B cell (primary cell): Measurements from ENCODE around the gene MAPK8. TPM values are rescaled to one million over a fixed set of nuclear protein-coding genes. Genes with fewer than 3 reads are reported as not detected.

Source experiments
- ATAC-seq: fragments of 200-7000 bp; cut with Tn5 transposase; one replicate; pipeline ENCODE4 v1.10.0; 2021; ENCODE audit warnings: low read depth, mild to moderate bottlenecking, moderate number of reproducible peaks, moderate library complexity
- CTCF ChIA-PET: fragments of 350-600 bp; sonication (Branson Sonifier 250); formaldehyde crosslinking; loops from one replicate; lab custom pipeline; 2021; ENCODE audit warnings: antibody characterized with exemption, inconsistent platforms; lab: Charles Lee
- POLR2A ChIA-PET: fragments of 350-600 bp; sonication (Branson Sonifier 250); formaldehyde crosslinking; loops from one replicate; lab custom pipeline; 2021; ENCODE audit warnings: antibody characterized with exemption; lab: Charles Lee
- DNase-seq: peaks from one replicate; pipeline ENCODE4 v3.0.0; 2013
- H2AFZ ChIP-seq: 2 replicates; pipeline ENCODE4 v1.6.1; 2012; ENCODE audit warnings: mild to moderate bottlenecking, low read depth, low read length; ENCODE audit not compliant: insufficient read depth, poor library complexity, severe bottlenecking
- H3K27ac ChIP-seq, 2 donors: 1 replicate in 1 of 2; 2 replicates in 1 of 2; pipeline ENCODE4 v1.5.1; 2012 to 2013; ENCODE audit warnings: low read length in 2 of 2, mild to moderate bottlenecking in 2 of 2, moderate library complexity in 1 of 2
- H3K27me3 ChIP-seq, 4 experiments: fragments of 200-600 bp in 1 of 4; sonication (generic) in 1 of 4; replicated peaks in 1 of 4; 1 replicate in 2 of 4; 2 replicates in 2 of 4; pipeline versions ENCODE4 v1.6.1 to v1.7.0; 2013 to 2016; ENCODE audit warnings: low read length in 3 of 4, mild to moderate bottlenecking in 2 of 4, mixed read lengths in 1 of 4, moderate library complexity in 1 of 4; ENCODE audit not compliant: insufficient read depth in 4 of 4, control insufficient read depth in 3 of 4; ENCODE audit errors: control extremely low read depth in 1 of 4
- H3K36me3 ChIP-seq, 2 experiments: replicated peaks in 1 of 2; 1 replicate in 1 of 2; 2 replicates in 1 of 2; pipeline versions ENCODE4 v1.6.1 to v1.7.1; 2013; ENCODE audit warnings: low read length in 1 of 2; ENCODE audit not compliant: insufficient read depth in 2 of 2, control insufficient read depth in 1 of 2; ENCODE audit errors: control extremely low read depth in 1 of 2, extremely low read depth in 1 of 2
- H3K4me1 ChIP-seq, 2 donors: fragments of 200-600 bp in 1 of 2; sonication (generic) in 1 of 2; 1 replicate in 1 of 2; 2 replicates in 1 of 2; pipeline versions ENCODE4 v1.5.1 to v1.6.1; 2013 to 2017; ENCODE audit warnings: low read length in 2 of 2; ENCODE audit not compliant: control insufficient read depth in 2 of 2, insufficient read depth in 2 of 2
- H3K4me2 ChIP-seq: replicated peaks from 2 replicates; pipeline ENCODE3; 2012; ENCODE audit warnings: mild to moderate bottlenecking, low read depth, low read length; ENCODE audit not compliant: poor library complexity, severe bottlenecking
- H3K4me3 ChIP-seq, 5 experiments: fragments of 200-600 bp in 1 of 5; sonication (generic) in 1 of 5; 1 replicate in 3 of 5; 2 replicates in 2 of 5; pipeline versions ENCODE4 v1.5.1 to v1.7.0; 2011 to 2016; ENCODE audit warnings: low read length in 4 of 5, mild to moderate bottlenecking in 4 of 5, low read depth in 2 of 5, control low read depth in 1 of 5, moderate library complexity in 1 of 5; ENCODE audit not compliant: insufficient read depth in 1 of 5; ENCODE audit errors: control extremely low read depth in 1 of 5, extremely low read depth in 1 of 5
- H3K79me2 ChIP-seq: fragments of 200-600 bp; sonication (generic); one replicate; pipeline ENCODE4 v1.6.0; 2016; ENCODE audit warnings: low read length; ENCODE audit not compliant: control insufficient read depth, insufficient read depth
- H3K9ac ChIP-seq: fragments of 200-600 bp; sonication (generic); 2 replicates; pipeline ENCODE4 v1.6.1; 2017; ENCODE audit warnings: mild to moderate bottlenecking, low read length, moderate library complexity
- H3K9me3 ChIP-seq, 3 donors: one replicate each; pipeline versions ENCODE4 v1.6.1 to v1.7.1; 2013; ENCODE audit warnings: low read length in 2 of 3; ENCODE audit not compliant: control insufficient read depth in 2 of 3, insufficient read depth in 1 of 3; ENCODE audit errors: control extremely low read depth in 1 of 3
- H4K20me1 ChIP-seq: 2 replicates; pipeline ENCODE4 v1.6.0; 2012; ENCODE audit warnings: mild to moderate bottlenecking, low read length; ENCODE audit not compliant: insufficient read depth, control insufficient read depth, poor library complexity, severe bottlenecking
- H3K27ac Mint-ChIP-seq: one replicate; pipeline ENCODE4 v1.8.0; 2021; ENCODE audit warnings: mixed read lengths
- H3K27me3 Mint-ChIP-seq: one replicate; pipeline ENCODE4 v1.8.0; 2021; ENCODE audit warnings: mixed read lengths
- H3K4me1 Mint-ChIP-seq: one replicate; pipeline ENCODE4 v1.8.0; 2021; ENCODE audit warnings: mixed read lengths
- H3K4me3 Mint-ChIP-seq: one replicate; pipeline ENCODE4 v1.8.0; 2021; ENCODE audit warnings: mixed read lengths
- H3K9me3 Mint-ChIP-seq: one replicate; pipeline ENCODE4 v1.8.0; 2022; ENCODE audit warnings: mixed read lengths; ENCODE audit not compliant: insufficient read depth
- EZH2 ChIP-seq: IDR thresholded peaks from 2 replicates; pipeline ENCODE4 v1.6.1; 2012; ENCODE audit warnings: borderline replicate concordance, low read depth, mild to moderate bottlenecking, moderate library complexity, low read length; ENCODE audit not compliant: insufficient read depth, poor library complexity, severe bottlenecking
- WGBS: methylation state at CpG from one replicate; pipeline ENCODE4 v1.1.5; 2013; ENCODE audit warnings: missing lambda C conversion rate; ENCODE audit not compliant: insufficient coverage; 5-methylcytosine and 5-hydroxymethylcytosine counted together
- intact Hi-C: fragments of 100-400 bp; cut with micrococcal nuclease; formaldehyde crosslinking; loops from one replicate; pipeline ENCODE4 v1.10.0; 2022
- polyA plus RNA-seq: library from polyadenylated mRNA; depleted of rRNA; stranded (reverse); fragments of >200 nt; gene quantifications from 2 replicates; pipeline ENCODE4 v1.2.3, GENCODE V29; 2012
- total RNA-seq, 2 donors: library from RNA; stranded (reverse); fragments of 120-200 nt in 1 of 2; gene quantifications; 1 replicate in 1 of 2; 2 replicates in 1 of 2; pipeline versions ENCODE4 v1.2.3 to v1.2.4, GENCODE V29; 2013 to 2022
- TF ChIP-seq, protein P1 (sequence below): fragments of 200-600 bp; IDR thresholded peaks from one replicate; pipeline ENCODE4 v1.8.0; 2022; ENCODE audit warnings: antibody characterized with exemption, mild to moderate bottlenecking

Gene MAPK8
- total and polyA plus RNA-seq, 2 donors (not counting 1 experiment from before 2014, with no cell fraction given), result 13.7 to 40.0 TPM

DNA sequence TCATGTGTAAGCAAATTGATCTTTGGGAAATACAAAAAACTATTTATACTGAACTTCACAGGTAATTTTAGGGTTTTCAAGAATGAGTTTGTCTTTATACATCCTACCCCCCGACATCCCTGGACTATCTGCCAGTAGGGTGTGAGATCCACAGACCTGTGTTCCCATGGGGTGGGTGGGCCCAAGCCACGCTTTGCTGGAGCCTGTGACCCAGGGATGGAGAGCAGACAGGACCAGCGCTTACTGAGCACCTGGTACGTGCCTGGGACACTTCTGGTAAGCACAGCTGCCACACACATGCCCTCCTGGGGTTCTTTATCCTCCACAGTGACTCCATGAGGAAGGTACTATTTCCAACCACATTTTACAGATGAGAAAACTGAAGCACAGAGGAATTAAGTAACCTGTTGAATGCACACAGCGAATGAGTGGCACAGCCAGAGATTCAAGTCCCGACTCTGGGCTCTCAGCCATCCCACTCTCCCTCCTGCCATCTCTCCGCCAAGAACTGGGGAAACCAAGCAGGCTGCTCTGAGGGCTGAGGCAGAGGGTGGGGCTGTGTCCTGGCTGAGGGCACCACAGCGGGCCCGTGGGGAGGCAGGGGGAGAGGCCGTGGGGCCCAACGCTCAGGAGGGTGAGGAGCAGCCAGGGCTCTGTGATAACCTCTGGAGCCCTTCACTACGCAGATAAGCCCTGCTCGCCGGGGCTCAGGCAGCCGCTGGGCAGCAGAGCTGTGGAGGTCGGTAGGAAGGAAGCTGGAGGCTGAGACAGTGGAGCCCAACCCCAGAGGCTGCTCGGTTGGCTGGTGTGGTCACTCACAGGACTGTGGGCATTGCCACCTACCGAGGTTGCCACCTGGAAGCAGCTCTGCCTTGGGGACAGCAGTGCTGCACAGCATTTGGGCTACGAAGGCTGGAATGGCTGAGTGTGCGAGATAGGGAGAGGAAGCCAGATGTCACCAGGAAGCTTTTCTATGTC lies 174.2 kb downstream of the MAPK8 start:
- Histone ChIP-seq H3K4me3 (no peak overlapping the region), H3K4me1 (no peaks in the 10 kb centered on the region), H3K36me3 (no peaks in the 10 kb centered on the region), H3K27ac (no peak overlapping the region), H4K20me1 (no peaks in the 10 kb centered on the region), H3K9me3 (peaks cover 0 to 8% (median 0%) of the 10 kb centered on the region in 3 donors), H2AFZ (no peak overlapping the region), H3K9ac (no peak overlapping the region), H3K79me2 (no peaks in the 10 kb centered on the region), H3K4me2 (no peak overlapping the region), H3K27me3 (peaks cover 0 to 5% (median 0%) of the 10 kb centered on the region in 4 experiments)
- no peak overlapping the region for H3K4me3 Mint-ChIP-seq
- no peak overlapping the region for H3K27ac Mint-ChIP-seq
- ATAC-seq (no peak), DNase-seq (no peak)
- intact Hi-C loops, result no loop called here
- H3K4me1 Mint-ChIP-seq, result no peaks in the 10 kb centered on the region
- CTCF ChIA-PET, result no interaction called here
- TF ChIP-seq, protein P1, sequence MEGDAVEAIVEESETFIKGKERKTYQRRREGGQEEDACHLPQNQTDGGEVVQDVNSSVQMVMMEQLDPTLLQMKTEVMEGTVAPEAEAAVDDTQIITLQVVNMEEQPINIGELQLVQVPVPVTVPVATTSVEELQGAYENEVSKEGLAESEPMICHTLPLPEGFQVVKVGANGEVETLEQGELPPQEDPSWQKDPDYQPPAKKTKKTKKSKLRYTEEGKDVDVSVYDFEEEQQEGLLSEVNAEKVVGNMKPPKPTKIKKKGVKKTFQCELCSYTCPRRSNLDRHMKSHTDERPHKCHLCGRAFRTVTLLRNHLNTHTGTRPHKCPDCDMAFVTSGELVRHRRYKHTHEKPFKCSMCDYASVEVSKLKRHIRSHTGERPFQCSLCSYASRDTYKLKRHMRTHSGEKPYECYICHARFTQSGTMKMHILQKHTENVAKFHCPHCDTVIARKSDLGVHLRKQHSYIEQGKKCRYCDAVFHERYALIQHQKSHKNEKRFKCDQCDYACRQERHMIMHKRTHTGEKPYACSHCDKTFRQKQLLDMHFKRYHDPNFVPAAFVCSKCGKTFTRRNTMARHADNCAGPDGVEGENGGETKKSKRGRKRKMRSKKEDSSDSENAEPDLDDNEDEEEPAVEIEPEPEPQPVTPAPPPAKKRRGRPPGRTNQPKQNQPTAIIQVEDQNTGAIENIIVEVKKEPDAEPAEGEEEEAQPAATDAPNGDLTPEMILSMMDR, result no peak
- TF ChIP-seq EZH2, result no peak
- POLR2A ChIA-PET, result no interaction called here
- WGBS, result 54% methylated on average over 20 of the region's 20 CpGs
- no peaks in the 10 kb centered on the region for H3K9me3 Mint-ChIP-seq
- H3K27me3 Mint-ChIP-seq, result peaks cover 38% of the 10 kb centered on the region

DNA sequence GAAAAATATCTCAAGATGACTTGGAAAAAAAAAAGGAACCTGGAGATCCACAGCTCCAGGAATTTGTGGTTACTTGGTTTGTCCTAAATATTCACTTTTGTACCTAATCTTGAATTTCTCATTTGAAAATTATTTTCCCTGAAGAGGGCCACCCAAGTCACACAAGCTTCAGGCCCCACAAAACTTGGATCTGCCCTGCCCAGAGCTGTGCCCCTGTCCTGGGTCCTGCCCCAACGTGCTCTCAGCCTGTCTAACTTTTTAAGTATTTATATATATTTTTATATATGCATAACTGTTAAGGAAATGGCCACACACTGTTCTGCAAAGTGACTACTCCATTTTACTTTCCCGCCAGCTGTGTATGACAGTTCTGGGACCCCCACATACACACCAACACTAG lies 174.9 kb downstream of the MAPK8 start:
- no CpG with 5 or more reads among the region's 2 CpGs for WGBS
- no peak for TF ChIP-seq EZH2
- TF ChIP-seq, protein P1, result no peak
- no peak overlapping the region for H3K4me3 Mint-ChIP-seq

More for the DNA sequence above, 174.9 kb downstream of the MAPK8 start:
- H4K20me1 ChIP-seq, result no peaks in the 10 kb centered on the region
- no peak overlapping the region for H3K27ac ChIP-seq
- no peaks in the 10 kb centered on the region for H3K4me1 ChIP-seq
- Mint-ChIP-seq H3K27me3 (peaks cover 36% of the 10 kb centered on the region), H3K4me1 (no peaks in the 10 kb centered on the region), H3K27ac (no peak overlapping the region), H3K9me3 (no peaks in the 10 kb centered on the region)
- ATAC-seq, result no peak
- H3K79me2 ChIP-seq, result no peaks in the 10 kb centered on the region
- CTCF ChIA-PET, result no interaction called here
- no peak overlapping the region for H3K4me3 ChIP-seq
- POLR2A ChIA-PET, result no interaction called here
- H3K36me3 ChIP-seq, result no peaks in the 10 kb centered on the region
- H2AFZ ChIP-seq, result no peak overlapping the region
- no peak overlapping the region for H3K9ac ChIP-seq
- intact Hi-C loops, result no loop called here
- H3K27me3 ChIP-seq, result peaks cover 0 to 5% (median 0%) of the 10 kb centered on the region in 4 experiments
- H3K4me2 ChIP-seq, result no peak overlapping the region
- H3K9me3 ChIP-seq, result peaks cover 0 to 4% (median 0%) of the 10 kb centered on the region in 3 donors
- no peak for DNase-seq
